Measurements from ENCODE around the gene SETBP1. TPM values are rescaled to one million over a fixed set of nuclear protein-coding genes. Genes with fewer than 3 reads are reported as not detected.
"Not testable (repeated sequence)": the region's sequence is repeated elsewhere in the genome, so short reads cannot be mapped to it uniquely, and the experiment has no call there.

SETBP1 gene
- polyA plus RNA-seq, 1 experiment, result 2.9 TPM

DNA sequence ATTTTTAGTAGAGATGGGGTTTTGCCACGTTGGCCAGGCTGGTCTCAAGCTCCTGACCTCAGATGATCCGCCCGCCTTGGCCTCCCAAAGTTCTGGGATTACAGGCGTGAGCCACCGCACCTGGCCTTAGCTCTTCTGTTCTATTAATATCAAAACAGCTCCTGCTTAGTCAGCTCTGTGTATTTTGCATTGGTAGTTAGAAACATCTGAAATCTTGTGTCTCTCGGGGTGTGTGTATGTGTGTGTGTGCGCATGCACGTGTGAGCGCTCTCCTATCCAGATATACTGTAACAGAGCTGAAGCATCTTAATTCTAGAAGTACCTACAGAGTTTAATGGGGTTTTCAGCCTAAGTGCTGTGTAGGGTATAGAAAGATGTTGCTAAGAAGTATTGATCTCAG, 33.7 kb downstream of the SETBP1 start:
- Histone ChIP-seq H3K27me3 (ENCODE audit: control insufficient read depth, insufficient read depth, low read length) (peaks cover 2% of the 10 kb centered on the region; the same call in 1 of the 2 replicates), H3K36me3 (ENCODE audit: control insufficient read depth, insufficient read depth, low read length) (no peaks in the 10 kb centered on the region), H3K4me3 (ENCODE audit: low read depth, low read length) (no peak overlapping the region)
- no peak for TF ChIP-seq CTCF (IDR thresholded peaks at IDR 0.05; ENCODE audit: insufficient read depth, low read depth, low read length)
- CTCF ChIA-PET, result interaction anchor here (0.5 to 1.0 kb wide), 2 partner anchors 14 to 114 kb away, joined by 4 read pairs; no protein-coding TSS in a partner anchor
- DNase-seq (ENCODE audit: low read depth), result no peak
- POLR2A ChIA-PET, result no interaction called here

DNA sequence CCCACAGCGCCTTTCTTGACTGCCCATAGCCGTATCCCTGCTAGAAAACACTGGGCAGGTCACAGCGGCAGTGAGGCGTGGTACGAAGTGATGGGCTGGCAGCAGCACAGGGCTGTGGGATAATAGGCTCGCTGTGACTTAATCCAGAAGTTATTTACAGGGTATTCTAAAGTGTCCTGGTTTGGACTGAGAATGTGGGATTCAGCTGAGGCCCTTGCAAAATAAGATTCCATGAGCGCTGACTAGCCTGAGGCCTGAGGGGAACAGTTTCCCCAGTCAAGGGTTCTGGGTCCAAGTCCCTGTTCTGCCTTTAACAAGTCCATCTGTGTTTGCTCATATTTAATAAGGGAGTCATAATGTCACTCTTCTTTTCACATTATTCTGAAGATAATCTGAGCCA, 34.6 kb downstream of the SETBP1 start:
- CTCF ChIA-PET, result no interaction called here
- Histone ChIP-seq H3K4me3 (ENCODE audit: low read depth, low read length) (no peak overlapping the region), H3K27me3 (ENCODE audit: control insufficient read depth, insufficient read depth, low read length) (peaks cover 2% of the 10 kb centered on the region; the same call in 1 of the 2 replicates), H3K36me3 (ENCODE audit: control insufficient read depth, insufficient read depth, low read length) (no peaks in the 10 kb centered on the region)
- no peak for TF ChIP-seq CTCF (IDR thresholded peaks at IDR 0.05; ENCODE audit: insufficient read depth, low read depth, low read length)
- POLR2A ChIA-PET, result interaction anchor here (0.5 kb wide), 1 partner anchor 133 kb away, joined by 11 read pairs; no protein-coding TSS in a partner anchor
- DNase-seq (ENCODE audit: low read depth), result peak; percentile 97

GRCh38 chr18:44715842-44716241, 35.2 kb downstream of the SETBP1 start:
- no peak for TF ChIP-seq CTCF (IDR thresholded peaks at IDR 0.05; ENCODE audit: insufficient read depth, low read depth, low read length)
- ChIA-PET CTCF (no interaction called here), POLR2A (no interaction called here)
- no peaks in the 10 kb centered on the region; the same call in 1 of the 2 replicates for H3K36me3 ChIP-seq (ENCODE audit: control insufficient read depth, insufficient read depth, low read length)
- no peak for DNase-seq (ENCODE audit: low read depth)
- no peak overlapping the region for H3K4me3 ChIP-seq (ENCODE audit: low read depth, low read length)
- H3K27me3 ChIP-seq (ENCODE audit: control insufficient read depth, insufficient read depth, low read length), result peaks cover 2% of the 10 kb centered on the region; the same call in 1 of the 2 replicates

- POLR2A ChIA-PET, result no interaction called here
- H3K27me3 ChIP-seq (ENCODE audit: control insufficient read depth, insufficient read depth, low read length), result peaks cover 2% of the 10 kb centered on the region; the same call in 1 of the 2 replicates
- no peaks in the 10 kb centered on the region; the same call in 1 of the 2 replicates for H3K36me3 ChIP-seq (ENCODE audit: control insufficient read depth, insufficient read depth, low read length)
- H3K4me3 ChIP-seq (ENCODE audit: low read depth, low read length), result no peak overlapping the region
- no peak for TF ChIP-seq CTCF (IDR thresholded peaks at IDR 0.05; ENCODE audit: insufficient read depth, low read depth, low read length)
- CTCF ChIA-PET, result interaction anchor here (1.2 kb wide), 1 partner anchor 532 kb away, joined by 3 read pairs; no protein-coding TSS in a partner anchor
- DNase-seq (ENCODE audit: low read depth), result no peak
Measured at GRCh38 chr18:44716697-44717163, 36.0 kb downstream of the SETBP1 start.

GRCh38 chr18:44719519-44720060, 38.9 kb downstream of the SETBP1 start:
- no peak for DNase-seq (ENCODE audit: low read depth)
- ChIA-PET POLR2A (no interaction called here), CTCF (interaction anchor here (0.6 to 1.3 kb wide), 2 partner anchors 10 to 1342 kb away, joined by 3 to 5 read pairs; no protein-coding TSS in a partner anchor)
- no peak for TF ChIP-seq CTCF (IDR thresholded peaks at IDR 0.05; ENCODE audit: insufficient read depth, low read depth, low read length)
- H3K27me3 ChIP-seq (ENCODE audit: control insufficient read depth, insufficient read depth, low read length), result peaks cover 2% of the 10 kb centered on the region; the same call in 1 of the 2 replicates
- no peaks in the 10 kb centered on the region; the same call in 1 of the 2 replicates for H3K36me3 ChIP-seq (ENCODE audit: control insufficient read depth, insufficient read depth, low read length)
- no peak overlapping the region for H3K4me3 ChIP-seq (ENCODE audit: low read depth, low read length)

GRCh38 chr18:44721748-44722147, 41.1 kb downstream of the SETBP1 start:
- H3K4me3 ChIP-seq (ENCODE audit: low read depth, low read length); DNase-seq (ENCODE audit: low read depth); H3K27me3 ChIP-seq (ENCODE audit: control insufficient read depth, insufficient read depth, low read length); H3K36me3 ChIP-seq (ENCODE audit: control insufficient read depth, insufficient read depth, low read length); POLR2A ChIA-PET: not testable (repeated sequence)
- CTCF ChIA-PET, result interaction anchor here (0.6 kb wide), 1 partner anchor 8 kb away, joined by 3 read pairs; no protein-coding TSS in a partner anchor

Data from BJ (cell line).